Stimulated activated CD4-positive, alpha-beta T cell treated with anti-CD3 and anti-CD28 coated beads, TNF-alpha, amount 100 ng/mL, for 48 hours (primary cell): ENCODE results near the gene FBLN5.
A peak's percentile ranks its signal among the peaks of the same experiment; 100 is the strongest.

Experiments
- DNase-seq, 3 donors: peaks; one replicate each; pipeline ENCODE4 v3.0.0-alpha.2; 2020; ENCODE audit warnings: low read depth in 3 of 3

Gene FBLN5, protein sequence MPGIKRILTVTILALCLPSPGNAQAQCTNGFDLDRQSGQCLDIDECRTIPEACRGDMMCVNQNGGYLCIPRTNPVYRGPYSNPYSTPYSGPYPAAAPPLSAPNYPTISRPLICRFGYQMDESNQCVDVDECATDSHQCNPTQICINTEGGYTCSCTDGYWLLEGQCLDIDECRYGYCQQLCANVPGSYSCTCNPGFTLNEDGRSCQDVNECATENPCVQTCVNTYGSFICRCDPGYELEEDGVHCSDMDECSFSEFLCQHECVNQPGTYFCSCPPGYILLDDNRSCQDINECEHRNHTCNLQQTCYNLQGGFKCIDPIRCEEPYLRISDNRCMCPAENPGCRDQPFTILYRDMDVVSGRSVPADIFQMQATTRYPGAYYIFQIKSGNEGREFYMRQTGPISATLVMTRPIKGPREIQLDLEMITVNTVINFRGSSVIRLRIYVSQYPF

DNA sequence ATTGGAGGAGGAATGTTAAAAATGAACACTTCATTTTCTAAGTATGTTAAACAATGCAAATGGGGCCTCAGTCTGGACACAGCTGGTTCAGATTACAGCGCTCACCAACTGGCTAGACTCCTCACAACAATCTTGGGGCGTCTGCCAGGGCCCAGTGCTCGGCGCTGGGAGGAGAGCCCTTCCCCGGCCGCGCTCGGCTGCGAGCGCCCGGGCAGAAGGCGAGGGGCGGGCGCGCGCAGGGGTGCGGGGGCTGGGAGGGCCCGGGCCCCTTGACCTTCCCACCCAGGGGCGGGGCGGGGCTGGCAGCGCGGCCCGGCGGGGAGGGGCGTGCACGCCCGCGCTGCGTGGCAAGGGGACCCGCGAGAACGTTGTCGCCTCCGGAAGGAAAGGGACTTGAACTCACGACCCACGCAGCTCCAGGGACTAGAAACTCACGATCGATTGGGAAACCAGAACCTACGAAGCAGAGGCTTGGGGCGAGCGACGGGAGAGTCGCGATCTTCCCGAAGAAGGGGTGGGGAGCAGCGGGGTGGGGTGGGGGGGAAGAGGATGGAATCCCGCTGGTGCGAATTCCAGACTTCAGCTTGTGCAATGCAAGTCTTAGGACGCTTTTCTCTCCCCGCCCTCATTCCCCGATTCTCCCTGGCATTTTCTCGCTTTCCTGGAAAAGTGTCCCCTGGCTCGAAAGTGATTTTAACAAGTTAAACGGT, at the start of gene FBLN5:
Gene FBLN5 (minus strand): TSS at position 220 of the 710 bp plus-strand sequence. CDS start 465 bp downstream, outside the sequence.
- DNase-seq = peak in 2 of 3 donors; percentile 11 to 38

DNA sequence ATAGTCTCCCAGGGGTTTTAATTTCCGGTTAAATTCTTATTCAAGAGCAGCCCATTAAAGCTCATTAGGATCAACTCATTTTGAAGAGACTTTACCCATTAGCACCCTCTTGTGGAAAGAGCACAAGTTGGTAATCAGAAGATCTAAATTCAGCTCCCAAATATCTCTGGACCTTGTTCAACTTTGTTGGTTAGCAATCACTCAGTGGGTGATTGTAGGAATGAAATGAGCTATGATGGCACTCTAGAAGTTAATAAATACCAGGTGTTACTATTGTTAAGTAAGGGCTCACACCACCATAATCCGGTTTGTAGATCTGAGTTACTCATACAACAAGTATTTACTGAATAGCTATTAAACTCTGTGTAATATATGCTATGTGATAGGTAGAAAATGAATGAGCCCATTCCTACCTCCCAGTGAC, 49.5 kb upstream of the FBLN5 start:
- DNase-seq = no peak

DNA sequence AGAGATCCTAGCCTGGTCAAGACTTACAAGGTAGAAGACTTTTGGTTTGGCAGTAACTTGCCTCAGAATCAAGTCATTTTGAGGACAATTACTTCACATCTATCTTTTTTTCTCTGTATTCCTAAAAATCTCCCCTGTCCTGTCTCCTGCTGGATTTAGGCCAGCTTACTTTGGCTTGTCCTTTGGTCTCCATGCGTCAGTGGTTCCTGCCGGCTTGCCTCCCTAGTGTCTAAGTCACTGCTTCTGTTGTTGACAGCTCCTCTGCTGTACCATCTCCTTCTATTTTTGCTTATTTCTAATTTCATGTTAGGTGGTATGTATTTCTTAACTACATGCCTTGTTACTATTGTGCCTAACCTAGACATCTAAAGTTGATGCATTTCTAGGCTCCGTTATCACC, 39.7 kb upstream of the FBLN5 start:
- no peak for DNase-seq

DNA sequence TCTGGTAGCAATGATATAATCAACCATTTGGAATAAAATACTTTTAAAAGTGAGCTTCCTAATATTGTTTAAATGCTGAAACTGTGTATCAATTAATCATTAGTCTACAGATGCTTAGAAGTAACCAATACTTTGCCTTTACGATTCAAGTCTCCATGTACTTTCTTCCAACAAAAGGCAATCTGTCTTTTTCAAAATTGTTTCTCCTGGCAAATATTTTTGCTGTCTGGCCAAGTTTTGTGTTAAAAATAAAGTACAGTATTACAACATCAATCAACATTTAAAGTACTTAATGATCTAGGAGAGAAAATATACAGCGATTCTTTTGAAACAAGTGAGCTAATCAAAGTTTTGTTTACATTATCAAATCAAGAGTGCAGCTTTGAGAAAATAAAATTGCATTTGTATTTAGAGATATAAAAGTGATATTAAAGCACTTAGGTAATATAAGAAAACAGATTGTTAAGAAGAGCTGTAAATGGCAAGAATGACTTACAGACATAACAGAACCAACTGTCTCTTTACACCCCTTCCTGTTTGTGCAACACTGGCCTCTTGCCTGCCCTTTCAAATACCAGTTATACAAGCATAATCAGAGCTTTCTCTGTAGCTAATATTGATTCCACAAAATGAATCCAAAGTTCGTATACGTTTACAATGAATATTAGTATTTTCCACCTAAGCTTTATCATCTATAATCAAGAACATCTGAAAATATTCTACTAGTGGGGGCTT, 38.2 kb upstream of the FBLN5 start:
- DNase-seq = no peak

DNA sequence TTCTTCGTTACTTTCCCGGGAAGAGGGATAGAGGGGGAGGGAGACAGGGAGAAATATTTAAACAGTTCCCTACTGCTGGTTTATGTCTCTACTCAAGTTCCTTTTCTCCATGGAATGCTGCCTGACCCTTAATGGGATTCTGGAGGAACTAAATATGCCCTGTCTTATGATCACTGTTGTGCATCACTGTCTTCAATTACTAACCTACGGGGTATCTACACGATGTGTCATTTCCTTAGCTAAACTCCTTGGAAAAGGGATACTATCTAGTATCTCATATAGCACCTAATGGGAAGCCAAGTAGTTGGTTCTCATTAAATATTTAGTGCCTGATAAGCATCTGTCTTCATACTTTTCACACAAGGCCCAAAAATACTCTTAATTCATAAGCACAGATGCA, 37.5 kb upstream of the FBLN5 start:
- no peak for DNase-seq

DNA sequence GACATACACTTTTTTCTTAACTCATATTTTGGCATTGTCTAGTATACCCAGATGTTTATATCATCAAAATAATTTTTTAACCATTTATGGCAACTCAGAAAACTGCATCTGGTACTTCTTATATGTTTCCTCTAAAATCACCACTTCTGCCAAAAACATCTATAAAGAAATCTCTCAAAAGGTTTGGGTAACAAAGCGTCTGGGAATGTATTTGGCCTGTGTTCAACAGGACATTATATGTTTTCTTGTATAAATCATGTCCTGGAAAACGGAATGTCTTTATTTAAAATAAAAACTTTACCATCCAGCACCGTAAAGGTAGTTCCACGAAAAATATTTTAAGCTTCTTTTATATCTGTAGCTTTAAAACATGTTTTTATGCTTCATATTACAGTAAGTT, 36.1 kb upstream of the FBLN5 start:
- DNase-seq = no peak

DNA sequence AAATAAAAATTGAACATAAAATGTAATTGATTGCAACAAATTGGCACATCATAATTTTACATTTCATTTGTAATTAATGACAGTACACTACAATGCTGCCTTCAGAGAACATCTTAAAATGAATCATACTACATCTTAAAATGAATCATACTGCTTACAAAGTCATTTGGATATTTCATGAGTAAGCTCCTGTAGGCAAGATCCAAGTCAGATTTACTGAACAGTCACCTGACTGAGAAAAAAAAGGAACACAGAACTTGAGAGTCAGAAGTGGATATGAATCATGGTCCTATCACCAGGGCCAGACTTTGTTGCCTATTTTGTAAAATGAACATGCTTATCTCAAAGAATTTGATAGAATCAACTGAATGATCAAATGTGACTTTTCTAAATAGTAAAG, 32.7 kb upstream of the FBLN5 start:
- no peak for DNase-seq

DNA sequence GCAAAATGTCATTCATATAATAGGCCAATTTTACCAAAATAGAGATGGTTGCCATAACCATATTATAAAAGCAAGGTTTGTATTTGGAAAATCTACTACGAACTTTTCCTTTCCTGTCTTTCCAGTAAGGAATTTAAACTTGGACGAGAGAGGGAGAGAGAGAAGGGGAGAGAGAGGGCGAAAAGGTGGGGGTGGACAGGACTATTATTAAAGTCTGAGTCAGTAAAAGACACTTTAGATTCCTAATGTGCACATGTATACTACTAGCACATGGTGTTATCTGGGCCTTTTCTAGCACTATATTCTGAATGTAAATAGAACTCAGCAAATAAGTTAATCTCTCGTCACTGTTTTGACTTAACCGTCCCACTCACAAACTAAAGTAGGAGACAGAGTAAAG, 30.4 kb upstream of the FBLN5 start:
- no peak for DNase-seq

DNA sequence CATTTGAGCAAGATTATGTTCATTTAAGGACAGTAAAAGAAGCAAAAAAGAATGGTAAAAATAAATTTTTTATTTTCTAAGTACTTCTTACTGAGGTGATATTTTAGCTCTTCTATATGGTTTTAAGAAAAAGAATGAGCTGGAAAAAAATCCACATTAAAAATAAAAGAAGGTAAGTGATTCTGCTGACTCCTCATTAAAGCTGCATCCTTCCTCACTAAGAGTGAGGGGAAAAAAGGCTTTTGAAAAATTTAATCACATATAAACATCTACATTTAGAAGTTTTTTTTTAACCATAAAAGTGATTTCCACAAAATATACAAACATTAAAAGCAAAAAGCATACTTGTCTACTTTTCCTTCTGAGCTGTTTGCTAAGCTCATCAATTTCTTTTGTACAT, 28.3 kb upstream of the FBLN5 start:
- no peak for DNase-seq

DNA sequence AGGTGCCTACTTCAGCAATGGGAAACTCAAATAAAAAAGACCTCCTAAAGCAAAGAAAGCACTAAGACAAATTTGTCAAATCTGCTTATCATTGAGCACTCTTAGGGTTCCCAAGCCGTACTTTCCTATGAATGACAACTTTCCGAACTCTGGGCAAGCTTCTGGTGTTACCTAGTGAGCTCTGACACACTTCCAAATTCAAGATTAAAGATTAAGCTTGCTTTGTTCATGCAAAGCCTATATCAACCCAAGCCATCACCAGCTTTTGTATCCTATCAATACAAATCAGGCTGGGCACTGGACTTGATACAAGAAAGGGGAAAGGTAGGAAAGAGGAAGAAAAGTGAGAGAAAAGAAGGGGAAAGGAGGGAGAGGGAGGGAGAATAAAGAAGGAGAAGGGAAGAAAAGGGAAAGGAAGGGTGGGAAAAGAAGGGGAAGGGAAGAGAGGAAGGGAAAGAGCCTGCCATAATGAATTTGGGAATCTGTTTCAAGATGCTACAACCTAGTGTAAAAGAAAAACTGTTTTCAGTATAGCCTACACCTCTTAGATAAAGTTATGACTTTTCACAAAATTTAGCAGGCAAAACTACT, 23.8 kb upstream of the FBLN5 start:
- no peak for DNase-seq

DNA sequence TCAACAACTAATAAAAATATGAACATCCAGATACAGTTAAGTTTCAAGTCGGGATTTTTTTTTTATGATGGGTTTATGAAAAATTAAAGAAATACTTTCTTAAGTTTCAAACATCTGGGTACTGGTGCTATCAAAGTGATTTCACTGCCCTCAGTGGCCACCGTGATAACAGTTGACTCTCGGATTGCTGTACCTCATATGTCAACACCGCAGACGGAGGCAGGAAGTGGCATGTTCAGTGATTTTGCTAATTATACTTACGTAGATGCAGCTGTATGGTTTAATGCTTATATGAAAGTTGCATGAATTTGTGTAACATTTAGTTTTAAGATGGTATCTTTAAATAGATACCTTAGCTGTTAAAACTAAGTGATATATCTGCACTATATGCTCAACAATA, 20.8 kb upstream of the FBLN5 start:
- DNase-seq = peak in 1 of 3 donors; percentile 29

DNA sequence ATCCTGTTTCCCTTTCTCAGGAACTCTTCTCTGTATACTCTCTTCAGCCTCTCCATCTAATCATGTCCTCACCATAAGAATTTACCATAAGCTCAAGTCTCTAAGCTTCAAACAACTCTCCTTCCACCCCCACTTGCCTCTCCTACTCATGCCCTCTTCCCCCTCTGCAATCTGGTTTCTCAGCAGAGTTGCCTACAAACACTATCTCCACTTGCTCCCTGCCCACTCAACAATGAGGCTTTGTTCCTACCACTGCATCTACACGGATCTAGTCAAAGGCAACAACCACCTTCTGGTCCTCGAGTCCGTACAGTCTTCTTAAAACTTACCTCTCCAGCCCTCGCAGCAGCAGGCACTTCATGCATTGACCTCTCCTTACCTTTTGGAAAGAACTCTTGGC, 17.2 kb upstream of the FBLN5 start:
- DNase-seq = no peak

DNA sequence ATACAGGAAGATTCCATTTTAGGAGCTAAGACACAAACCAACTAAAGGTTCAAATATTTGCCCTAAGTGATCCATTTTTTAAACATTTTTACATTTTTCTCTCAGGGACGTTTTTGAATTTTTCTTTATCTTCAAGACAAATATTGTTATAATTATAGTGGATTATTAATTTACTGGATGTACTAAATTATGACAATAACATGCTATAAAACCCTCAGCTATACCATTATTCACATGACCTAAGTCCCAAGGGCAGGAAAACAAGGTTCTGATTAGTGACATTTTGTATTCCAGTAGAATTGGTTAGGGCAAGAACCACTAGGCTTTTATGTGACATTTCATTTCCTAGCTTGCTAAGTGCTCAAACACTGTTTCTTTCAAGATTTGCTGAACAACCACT, 16.5 kb upstream of the FBLN5 start:
- DNase-seq = no peak

DNA sequence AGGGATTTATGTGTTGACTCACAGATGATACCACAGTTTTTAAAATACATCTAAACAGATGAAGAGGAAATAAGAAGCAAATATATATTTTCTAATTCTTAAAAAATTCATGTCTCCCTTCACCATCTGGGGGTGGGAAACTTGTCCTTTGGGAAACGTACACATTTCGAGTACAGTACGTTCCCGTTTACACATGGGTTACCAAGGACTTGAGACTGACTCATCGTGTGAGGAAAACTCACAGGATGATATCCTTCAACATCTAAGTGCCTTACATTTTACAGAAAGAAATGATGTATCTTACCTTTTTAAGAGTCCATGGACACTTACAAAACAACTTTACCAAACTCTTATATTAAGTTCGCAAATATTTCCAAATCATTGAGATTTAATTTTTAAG, 16.0 kb upstream of the FBLN5 start:
- no peak for DNase-seq

DNA sequence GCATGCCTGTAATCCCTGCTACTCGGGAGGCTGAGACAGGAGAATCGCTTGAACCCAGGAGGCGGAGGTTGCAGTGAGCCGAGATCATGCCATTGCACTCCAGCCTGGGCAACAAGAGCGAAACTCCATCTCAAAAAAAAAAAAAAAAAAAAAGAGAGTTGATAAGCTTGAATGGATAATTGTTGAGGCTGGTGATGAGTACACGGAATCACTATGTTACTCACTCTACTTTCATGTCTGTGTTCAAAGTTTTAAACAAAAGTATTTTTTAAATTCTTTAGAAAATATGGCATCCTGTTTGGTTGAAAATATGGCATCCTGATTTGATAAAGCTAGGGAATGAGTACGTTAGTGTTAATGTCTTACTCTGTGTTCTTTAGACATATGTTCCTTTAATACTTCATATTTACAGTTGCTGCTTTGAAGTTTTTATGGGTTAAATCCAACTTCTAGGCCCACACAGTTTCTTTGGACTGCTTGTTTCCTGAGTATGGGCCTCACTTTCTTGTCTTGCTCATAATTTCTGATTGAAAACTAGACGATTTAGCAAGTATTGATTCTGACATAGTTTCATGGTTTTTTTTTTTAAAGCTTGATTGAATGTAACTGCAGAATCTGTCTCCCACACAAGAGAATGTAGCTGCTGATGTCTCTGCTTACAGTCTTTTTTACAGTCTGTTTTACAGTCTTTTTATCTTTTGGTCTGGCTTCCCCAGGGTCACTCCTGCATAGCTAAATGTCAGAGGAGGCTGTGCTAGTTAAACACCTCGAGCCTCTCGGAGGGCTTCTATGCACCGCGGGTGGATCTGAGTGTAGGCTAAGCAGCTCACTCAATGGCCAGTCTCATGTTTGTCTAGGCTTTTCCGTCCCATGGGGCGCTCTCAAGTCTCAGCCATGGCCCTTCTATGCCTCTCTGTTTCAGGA, 14.1 kb upstream of the FBLN5 start:
- DNase-seq = no peak

DNA sequence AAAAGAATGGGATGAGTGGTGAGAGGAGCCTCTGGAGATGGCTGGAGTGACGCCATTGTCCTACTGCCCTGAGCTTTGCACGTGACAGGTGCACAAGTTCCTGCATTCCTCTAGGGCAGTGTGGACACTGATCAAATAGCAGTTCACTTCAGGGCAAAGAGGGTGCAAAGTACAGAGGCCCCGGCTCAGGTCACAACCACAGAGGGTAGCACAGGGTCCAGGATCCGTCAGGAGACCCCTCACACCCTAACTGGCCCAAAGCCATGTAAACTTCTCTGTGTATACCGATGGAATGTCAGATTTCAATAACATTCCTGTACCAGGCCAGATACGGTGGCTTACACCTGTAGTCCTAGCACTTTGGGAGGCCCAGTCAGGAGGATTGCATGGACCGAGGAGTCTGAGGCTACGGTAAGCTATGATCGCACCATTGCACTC, 10.4 kb upstream of the FBLN5 start:
- no peak for DNase-seq

DNA sequence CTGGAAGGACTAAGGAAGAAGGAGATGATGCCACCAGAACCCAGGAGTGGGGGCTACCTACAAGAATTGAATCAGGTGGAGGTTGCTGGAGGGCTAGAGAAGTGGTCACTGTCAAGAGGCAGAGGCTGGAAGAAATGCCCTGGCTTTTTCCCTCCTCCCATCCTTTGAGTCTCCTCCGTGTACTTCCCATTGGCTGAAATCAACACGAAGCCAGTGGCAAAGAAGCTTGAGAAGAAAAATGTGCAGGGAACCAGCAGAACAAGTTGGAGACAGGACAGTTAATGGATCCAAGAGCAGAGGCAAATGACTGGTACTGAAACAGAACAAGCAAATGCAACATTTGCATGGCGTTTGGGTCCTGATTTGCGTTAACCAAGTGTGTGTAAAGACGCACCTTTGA, 9.1 kb upstream of the FBLN5 start:
- no peak for DNase-seq

DNA sequence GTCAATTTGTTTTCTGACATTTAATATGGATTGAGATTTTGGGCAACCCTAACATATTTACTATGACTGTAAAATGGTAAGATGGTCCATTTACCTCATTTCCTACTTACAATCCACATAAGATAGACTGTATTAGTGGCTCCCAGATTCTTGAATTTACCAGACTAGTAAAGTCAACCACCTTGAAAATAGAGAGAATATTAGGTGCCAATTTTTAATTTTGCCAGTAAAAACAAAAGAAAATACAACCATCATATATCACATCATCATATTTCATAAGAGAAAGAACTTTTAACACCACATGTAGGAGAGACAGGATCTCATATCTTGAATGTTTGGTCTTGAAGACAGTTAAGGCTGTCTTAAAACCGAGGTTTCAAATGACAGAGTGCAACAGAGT, 7.7 kb upstream of the FBLN5 start:
- DNase-seq = no peak

DNA sequence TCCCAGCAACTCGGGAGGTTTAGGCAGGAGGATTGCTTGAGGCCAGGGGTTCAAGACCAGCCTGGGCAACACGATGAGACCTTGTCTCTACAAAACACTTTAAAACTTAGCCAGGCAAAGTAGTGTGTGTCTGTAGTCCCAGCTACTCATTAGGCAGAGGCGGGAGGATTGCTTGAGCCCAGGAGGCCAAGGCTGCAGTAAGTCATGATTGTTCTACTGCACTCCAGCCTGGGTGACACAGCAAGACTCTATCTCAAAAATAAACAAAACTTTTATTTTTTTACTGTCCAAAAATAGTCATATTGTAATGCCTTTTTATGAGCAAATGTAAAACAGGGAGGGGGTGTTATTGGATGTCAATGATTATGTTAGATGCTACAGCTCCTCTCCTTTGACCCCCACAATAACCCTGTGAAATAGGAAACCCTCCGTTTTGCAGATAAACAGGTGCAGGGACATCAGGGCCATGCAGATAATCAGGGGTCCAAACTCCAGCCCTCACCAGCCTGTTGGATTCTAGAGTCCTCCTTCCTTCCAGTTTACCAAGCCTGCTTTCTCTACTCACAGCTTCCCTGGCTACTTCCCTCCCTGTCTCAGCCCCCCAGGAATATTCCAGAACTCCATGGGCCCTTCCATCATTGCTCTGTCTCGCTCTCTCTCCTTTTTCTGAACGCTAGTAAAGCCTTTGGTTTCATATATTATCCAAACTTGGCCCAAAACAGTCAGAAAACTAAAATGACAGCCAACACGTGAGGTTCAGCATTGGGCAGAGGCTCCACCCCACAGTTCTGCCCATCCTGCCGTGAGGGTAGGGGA, 5.9 kb upstream of the FBLN5 start:
- no peak for DNase-seq
